Gastroesophageal sphincter (tissue), 4 donors: ENCODE results near the gene ANKRD13B. TPM values are rescaled to one million over a fixed set of nuclear protein-coding genes. Genes with fewer than 3 reads are reported as not detected.
A peak's percentile ranks its signal among the peaks of the same experiment; 100 is the strongest.

Experiments
- ATAC-seq: fragments of 150-250 bp; one replicate; pipeline ENCODE4 v1.9.1; 2016; ENCODE audit warnings: mild to moderate bottlenecking, moderate library complexity
- H3K27ac ChIP-seq, 4 donors: fragments of 200-600 bp; sonication (generic) in 3 of 4; 1 replicate in 3 of 4; 2 replicates in 1 of 4; pipeline ENCODE4 v1.5.1; 2016 to 2019
- H3K27me3 ChIP-seq: fragments of 200-600 bp; sonication (generic); one replicate; pipeline ENCODE4 v1.5.1; 2019
- H3K36me3 ChIP-seq, 2 donors: fragments of 200-600 bp; sonication (generic); one replicate each; pipeline ENCODE4 v1.5.1; 2019; ENCODE audit warnings: control low read depth in 1 of 2
- H3K4me1 ChIP-seq, 3 donors: fragments of 200-600 bp; sonication (generic); 1 replicate in 2 of 3; 2 replicates in 1 of 3; pipeline ENCODE4 v1.5.1; 2016 to 2019; ENCODE audit warnings: control low read depth in 2 of 3
- H3K4me3 ChIP-seq, 2 donors: fragments of 200-600 bp; sonication (generic); one replicate each; pipeline ENCODE4 v1.5.1; 2019; ENCODE audit warnings: mild to moderate bottlenecking in 1 of 2, moderate library complexity in 1 of 2
- H3K9me3 ChIP-seq, 3 donors: fragments of 200-600 bp; sonication (generic); one replicate each; pipeline ENCODE4 v1.5.1; 2017 to 2019; ENCODE audit warnings: control low read depth in 2 of 3
- CTCF ChIP-seq, 4 experiments: fragments of 200-600 bp in 2 of 4; fragments of 450-650 bp in 2 of 4; sonication (generic) in 1 of 4; IDR thresholded peaks; one replicate each; pipeline ENCODE4 v1.5.1; 2017 to 2019; ENCODE audit warnings: antibody characterized with exemption in 4 of 4, mild to moderate bottlenecking in 2 of 4, moderate library complexity in 2 of 4
- EP300 ChIP-seq: sonication (generic); formaldehyde crosslinking; IDR thresholded peaks from one replicate; pipeline ENCODE4 v1.6.1; 2017; ENCODE audit warnings: antibody characterized with exemption, mild to moderate bottlenecking
- POLR2A ChIP-seq, 2 donors: fragments of 450-650 bp; IDR thresholded peaks; one replicate each; pipeline ENCODE4 v1.6.1; 2017; ENCODE audit warnings: antibody characterized with exemption in 2 of 2, mild to moderate bottlenecking in 2 of 2, moderate library complexity in 1 of 2
- POLR2AphosphoS5 ChIP-seq: sonication (generic); formaldehyde crosslinking; IDR thresholded peaks from one replicate; pipeline ENCODE4 v1.6.1; 2017; ENCODE audit warnings: antibody characterized with exemption
- WGBS, 2 donors: methylation state at CpG; one replicate each; pipeline ENCODE4 v1.1.5; 2018; ENCODE audit warnings: low coverage in 1 of 2; 5-methylcytosine and 5-hydroxymethylcytosine counted together
- total RNA-seq, 4 donors: library from RNA; depleted of rRNA; stranded (reverse); fragments of >200 nt; gene quantifications; one replicate each; pipeline ENCODE4 v1.1.0, GENCODE V29; 2016

The ANKRD13B gene
- total RNA-seq, 4 donors from 2014 or later = 4.4 to 22.8 (median 10.0) TPM

DNA sequence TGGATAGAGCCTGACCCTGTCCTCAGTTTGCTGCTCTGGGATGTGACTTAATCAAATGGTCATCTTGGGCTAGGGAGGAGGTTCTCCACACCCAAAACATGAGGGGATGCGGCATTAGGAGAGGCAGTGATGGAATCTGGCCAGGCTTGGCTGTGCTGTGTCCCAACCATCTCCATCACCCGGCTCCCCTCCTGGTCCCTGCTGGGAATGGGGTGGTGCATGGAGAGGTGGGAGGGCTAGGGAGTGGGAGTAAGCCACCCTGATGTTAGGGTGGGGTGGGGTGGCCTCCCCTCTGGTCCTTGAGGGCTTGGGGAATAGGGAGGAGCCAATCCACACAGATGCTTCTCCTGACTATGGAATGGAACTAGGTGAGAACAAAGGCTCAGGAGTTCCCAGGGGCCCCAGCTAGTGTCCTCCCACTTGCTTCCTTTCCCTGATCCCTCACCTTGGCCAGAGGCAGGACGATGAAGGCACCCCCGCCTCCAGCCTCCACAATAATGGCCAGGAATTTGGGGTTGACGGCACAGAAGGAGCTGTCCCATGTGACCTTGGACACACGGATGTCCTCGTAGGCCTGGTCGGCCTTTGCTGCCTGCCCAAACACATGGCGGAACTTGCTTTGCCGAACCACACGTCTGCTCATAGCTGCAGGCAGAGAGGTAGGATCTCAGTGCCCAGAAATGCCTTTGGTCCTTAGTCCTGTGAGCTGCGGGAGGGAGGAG, 28.0 kb downstream of the ANKRD13B start:
- TF ChIP-seq POLR2AphosphoS5 (no peak), POLR2A (IDR thresholded peaks at IDR 0.05) (no peak), CTCF (IDR thresholded peaks at IDR 0.05) (no peak), EP300 (no peak)
- H3K4me3 ChIP-seq = peak overlapping the region; percentile 59 to 82

DNA sequence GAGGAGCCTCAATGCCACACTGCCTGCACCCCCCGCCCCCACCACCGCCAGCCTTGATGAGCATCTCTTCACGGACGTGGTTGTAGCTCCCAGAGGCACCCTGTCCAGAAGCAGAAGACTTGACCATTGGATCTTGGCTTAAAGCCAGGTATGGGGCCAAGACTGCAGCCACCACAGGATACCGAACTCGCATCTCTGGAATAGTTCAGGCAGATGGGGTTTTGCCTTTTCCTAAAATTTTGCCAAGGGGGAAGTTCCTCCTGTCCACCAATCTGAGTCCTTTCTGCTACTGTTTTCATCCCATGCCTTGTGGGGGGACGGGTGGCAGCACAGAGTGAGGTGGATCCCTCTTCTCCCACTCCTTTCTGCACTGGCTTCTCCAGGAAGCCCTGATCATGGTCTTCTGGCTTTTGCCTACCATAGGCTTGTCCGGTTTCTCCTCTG, 28.8 kb downstream of the ANKRD13B start:
- peak overlapping the region; percentile 59 to 82 for H3K4me3 ChIP-seq
- ATAC-seq = no peak
- H3K9me3 ChIP-seq = no peaks in the 10 kb centered on the region
- no peak for TF ChIP-seq EP300
- no peak for TF ChIP-seq POLR2A (IDR thresholded peaks at IDR 0.05)
- no peak for TF ChIP-seq CTCF (IDR thresholded peaks at IDR 0.05)
- no peak for TF ChIP-seq POLR2AphosphoS5
- 8 to 40% methylated on average over 1 to 2 of the region's 8 CpGs for WGBS, 2 donors
- peaks cover 0 to 72% (median 45%) of the 10 kb centered on the region in 3 donors for H3K4me1 ChIP-seq
- H3K36me3 ChIP-seq = no peaks in the 10 kb centered on the region
- H3K27ac ChIP-seq = peak overlapping the region; percentile 66 to 92 (median 88)
- H3K27me3 ChIP-seq = no peaks in the 10 kb centered on the region

More for the DNA sequence above, 28.0 kb downstream of the ANKRD13B start:
- Histone ChIP-seq H3K9me3 (no peaks in the 10 kb centered on the region), H3K27me3 (no peaks in the 10 kb centered on the region), H3K4me1 (peaks cover 0 to 81% (median 53%) of the 10 kb centered on the region in 3 donors), H3K27ac (peak overlapping the region in 3 of 4 donors; percentile 88 to 92 (median 89)), H3K36me3 (no peaks in the 10 kb centered on the region)
- WGBS, 2 donors = 83 to 100% methylated on average over 1 to 5 of the region's 12 CpGs
- ATAC-seq = no peak

GRCh38 chr17:29622337-29623282, 29.7 kb downstream of the ANKRD13B start, which contains the start of gene CORO6:
TSS of gene CORO6 (minus strand) at chr17:29622912. CDS start at chr17:29621421, 1,491 bp downstream.
- Histone ChIP-seq H3K36me3 (no peaks in the 10 kb centered on the region), H3K27ac (peak within 1 kb of the TSS; percentile 66 to 92 (median 88)), H3K9me3 (no peaks in the 10 kb centered on the region), H3K4me1 (peaks cover 0 to 72% (median 36%) of the 10 kb centered on the region in 3 donors), H3K4me3 (peak within 1 kb of the TSS; percentile 59 to 82), H3K27me3 (no peaks in the 10 kb centered on the region)
- WGBS, 2 donors = 0% methylated on average over 6 of the region's 77 CpGs; no CpG with 5 or more reads in 1 of the 2 donors
- ATAC-seq = peak; percentile 81
- TF ChIP-seq POLR2AphosphoS5 (peak; percentile 9), POLR2A (IDR thresholded peaks at IDR 0.05) (peak; percentile 54 to 55), EP300 (no peak), CTCF (IDR thresholded peaks at IDR 0.05) (peak in 1 of 4 experiments; percentile 3)

- WGBS, 2 donors = 57 to 80% methylated on average over 1 to 2 of the region's 4 CpGs
- H3K4me1 ChIP-seq = peaks cover under 1 to 72% (median 30%) of the 10 kb centered on the region in 3 donors
- no peaks in the 10 kb centered on the region for H3K27me3 ChIP-seq
- no peak for TF ChIP-seq CTCF (IDR thresholded peaks at IDR 0.05)
- TF ChIP-seq POLR2AphosphoS5 = no peak
- no peak for TF ChIP-seq EP300
- TF ChIP-seq POLR2A (IDR thresholded peaks at IDR 0.05) = no peak
- H3K9me3 ChIP-seq = no peaks in the 10 kb centered on the region
- ATAC-seq = no peak
- H3K4me3 ChIP-seq = peak overlapping the region; percentile 59 to 82
- H3K36me3 ChIP-seq = no peaks in the 10 kb centered on the region
- H3K27ac ChIP-seq = peak overlapping the region; percentile 66 to 92 (median 88)
Observed at GRCh38 chr17:29623283-29623647, 30.3 kb downstream of the ANKRD13B start.
